GM12891 (cell line): ENCODE measurements around the gene IRX4.

Source experiments
- POLR2A ChIP-seq: IDR thresholded peaks from 2 replicates; pipeline ENCODE4 v1.6.1; 2011; ENCODE audit warnings: low read depth, low read length, control low read depth
- POLR2AphosphoS5 ChIP-seq: IDR thresholded peaks from 2 replicates; pipeline ENCODE4 v1.6.1; 2011; ENCODE audit warnings: low read depth, low read length, control low read depth

DNA sequence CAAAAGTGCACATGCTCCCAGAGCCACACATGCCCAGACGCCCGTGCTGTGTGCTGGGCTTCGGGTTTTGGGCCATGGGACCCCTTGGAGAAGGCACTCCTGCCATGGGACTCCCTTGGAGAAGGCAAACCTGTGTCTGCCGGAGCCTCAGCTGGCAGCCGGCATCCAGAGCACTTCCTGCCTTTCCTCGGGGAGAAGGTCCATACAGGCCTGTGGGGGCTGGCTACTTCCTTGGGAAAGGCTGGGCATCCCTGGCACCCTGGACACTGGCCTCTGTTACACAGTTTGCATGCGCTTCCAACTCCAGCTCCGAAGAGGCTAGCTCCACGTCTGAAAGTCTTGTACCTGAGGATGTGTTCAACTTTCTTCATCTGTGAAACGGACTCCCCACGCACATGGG, 14.7 kb upstream of the IRX4 start:
- TF ChIP-seq POLR2A (no peak), POLR2AphosphoS5 (no peak)
